NT2/D1 (cell line): ENCODE data around the gene CAMK2A.

Experiments
- SUZ12 ChIP-seq: IDR thresholded peaks from 2 replicates; pipeline ENCODE4 v1.6.1; 2011; ENCODE audit not compliant: insufficient read length, insufficient read depth; ENCODE audit errors: extremely low read depth
- YY1 ChIP-seq: IDR thresholded peaks from 2 replicates; pipeline ENCODE4 v1.6.1; 2011; ENCODE audit not compliant: insufficient read length, insufficient read depth

DNA sequence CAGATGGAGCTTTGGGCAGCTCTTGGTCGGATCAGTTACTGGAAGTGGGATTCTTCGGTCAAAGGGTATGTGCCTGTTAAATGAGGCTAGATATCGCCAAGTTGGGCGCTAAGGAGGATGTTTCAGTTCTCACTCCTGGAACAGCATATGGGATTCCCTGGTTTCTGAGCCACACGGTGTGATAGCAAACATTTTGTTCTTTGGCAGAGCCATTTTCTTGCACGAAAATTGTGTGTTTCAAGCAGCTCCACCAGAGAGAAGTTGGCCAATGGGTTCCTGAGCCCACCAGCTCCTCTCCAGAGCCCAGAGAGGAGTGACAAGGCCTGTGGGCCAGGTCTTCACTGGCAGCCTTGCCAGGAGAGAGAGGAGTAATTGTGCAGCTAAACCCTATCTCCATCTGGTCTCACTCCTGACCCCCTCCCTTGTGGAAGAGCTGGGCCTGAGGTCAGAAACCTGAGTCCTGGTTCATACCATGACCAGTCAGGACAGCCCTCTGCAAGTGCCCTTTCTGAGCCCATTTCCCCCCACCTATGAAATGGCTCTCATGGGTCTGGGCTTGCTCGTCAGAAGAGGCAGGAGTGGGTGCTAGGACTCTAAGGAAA lies 110.5 kb downstream of the CAMK2A start:
- no peak for TF ChIP-seq YY1
- TF ChIP-seq SUZ12, result no peak
